A549 (cell line): ENCODE results near the gene GNRHR. TPM values are rescaled to one million over a fixed set of nuclear protein-coding genes. Genes with fewer than 3 reads are reported as not detected.

Experiments
- ATAC-seq, 2 experiments: fragments of 200-7000 bp in 1 of 2; fragments of >200 bp in 1 of 2; cut with Nextera tagmentation in 1 of 2; cut with Tn5 transposase in 1 of 2; 3 replicates each; pipeline versions ENCODE4 v1.8.0 to v1.9.1; 2018 to 2020; ENCODE audit warnings: mild to moderate bottlenecking in 1 of 2, moderate library complexity in 1 of 2
- CTCF ChIA-PET: fragments of 300-600 bp; sonication (Branson Sonifier 250); formaldehyde crosslinking; extraction: SDS; loops from one replicate; lab custom pipeline; 2021; ENCODE audit warnings: antibody characterized with exemption, inconsistent platforms; lab: Yijun Ruan, JAX
- POLR2A ChIA-PET: fragments of 350-600 bp; formaldehyde crosslinking; extraction: SDS; loops from one replicate; lab custom pipeline; 2021; ENCODE audit warnings: antibody characterized with exemption, inconsistent platforms; lab: Yijun Ruan, JAX
- DNase-seq, 2 experiments: peaks; one replicate each; pipeline versions ENCODE4 v3.0.0 to v3.0.0-alpha.2; 2011 to 2016; ENCODE audit warnings: low read depth in 1 of 2, low spot score in 1 of 2
- FAIRE-seq: peaks from 2 replicates; lab custom pipeline; 2011; peaks lifted over from hg19 to GRCh38; lab: Jason Lieb, UNC
- H3K27ac ChIP-seq, 2 experiments: fragments of >200 bp; sonication (Bioruptor Twin); formaldehyde crosslinking; 3 replicates each; pipeline ENCODE4 v1.5.1; 2016 to 2017
- H3K4me1 ChIP-seq: fragments of >200 bp; sonication (Bioruptor Twin); formaldehyde crosslinking; 3 replicates; pipeline ENCODE4 v1.6.1; 2016
- H3K4me2 ChIP-seq: fragments of >200 bp; sonication (Bioruptor Twin); formaldehyde crosslinking; 3 replicates; pipeline ENCODE4 v1.6.1; 2016
- H3K4me3 ChIP-seq: fragments of >200 bp; sonication (Bioruptor Twin); formaldehyde crosslinking; 3 replicates; pipeline ENCODE4 v1.5.1; 2016
- H3K9me3 ChIP-seq: fragments of >200 bp; sonication (Bioruptor Twin); formaldehyde crosslinking; 3 replicates; pipeline ENCODE4 v1.6.1; 2016
- BCL3 ChIP-seq: fragments of >200 bp; sonication (Bioruptor Twin); formaldehyde crosslinking; IDR thresholded peaks from 3 replicates; pipeline ENCODE4 v1.6.1; 2016
- CEBPB ChIP-seq, 2 experiments: fragments of >200 bp in 1 of 2; sonication (Bioruptor Twin) in 1 of 2; formaldehyde crosslinking in 1 of 2; IDR thresholded peaks; 2 replicates each; pipeline ENCODE4 v1.6.1; 2012 to 2016
- CHD2 ChIP-seq: fragments of 150-350 bp; IDR thresholded peaks from 2 replicates; pipeline ENCODE4 v1.6.1; 2014; ENCODE audit warnings: low read length; ENCODE audit not compliant: partially characterized antibody
- CHD4 ChIP-seq: fragments of 200-600 bp; sonication (generic); IDR thresholded peaks from 2 replicates; pipeline ENCODE4 v1.6.1; 2016; ENCODE audit warnings: antibody characterized with exemption, mild to moderate bottlenecking, borderline replicate concordance
- ELK1 ChIP-seq: fragments of 150-350 bp; IDR thresholded peaks from 2 replicates; pipeline ENCODE4 v1.6.1; 2014; ENCODE audit warnings: low read depth, mild to moderate bottlenecking, low read length
- EP300 ChIP-seq, 2 experiments: fragments of >200 bp; sonication (Bioruptor Twin); formaldehyde crosslinking; IDR thresholded peaks; 2 replicates in 1 of 2; 3 replicates in 1 of 2; pipeline ENCODE4 v1.6.1; 2016 to 2017
- ESRRA ChIP-seq: fragments of 150-350 bp; IDR thresholded peaks from 2 replicates; pipeline ENCODE4 v1.6.1; 2014; ENCODE audit warnings: mild to moderate bottlenecking, low read length, borderline replicate concordance
- FOXS1 ChIP-seq: fragments of 250-450 bp; sonication (Bioruptor Pico); IDR thresholded peaks from 2 replicates; pipeline ENCODE4 v1.5.0; 2020; ENCODE audit warnings: mild to moderate bottlenecking, moderate library complexity
- HEYL ChIP-seq: fragments of 250-450 bp; sonication (Bioruptor Pico); IDR thresholded peaks from 2 replicates; pipeline ENCODE4 v1.8.0; 2021; ENCODE audit warnings: mild to moderate bottlenecking, moderate library complexity
- HOXA7 ChIP-seq: fragments of 250-450 bp; sonication (Bioruptor Pico); IDR thresholded peaks from 2 replicates; pipeline ENCODE4 v1.5.0; 2020; ENCODE audit warnings: mild to moderate bottlenecking, moderate library complexity
- HOXB5 ChIP-seq: fragments of 250-450 bp; sonication (Bioruptor Pico); IDR thresholded peaks from 2 replicates; pipeline ENCODE4 v1.5.0; 2020; ENCODE audit warnings: mild to moderate bottlenecking, moderate library complexity
- KDM1A ChIP-seq: fragments of 200-600 bp; sonication (generic); IDR thresholded peaks from 2 replicates; pipeline ENCODE4 v1.6.1; 2016; ENCODE audit warnings: low read depth, mild to moderate bottlenecking
- KDM5A ChIP-seq: fragments of 200-600 bp; sonication (generic); IDR thresholded peaks from 2 replicates; pipeline ENCODE4 v1.6.1; 2016; ENCODE audit warnings: antibody characterized with exemption, mild to moderate bottlenecking
- MAFK ChIP-seq: fragments of 450-650 bp; IDR thresholded peaks from 2 replicates; pipeline ENCODE4 v1.6.1; 2014; ENCODE audit not compliant: partially characterized antibody
- MYC ChIP-seq: IDR thresholded peaks from 2 replicates; pipeline ENCODE4 v1.6.1; 2012; ENCODE audit warnings: mild to moderate bottlenecking, inconsistent platforms, low read length, improper control_type of control experiment, borderline replicate concordance
- NFE2L2 ChIP-seq: fragments of 150-350 bp; conservative IDR thresholded peaks from 2 replicates; pipeline ENCODE4 v1.6.1; 2014; ENCODE audit warnings: low read length
- POLR2A ChIP-seq: IDR thresholded peaks from 2 replicates; pipeline ENCODE4 v1.6.1; 2012; ENCODE audit warnings: mild to moderate bottlenecking, low read length
- POLR2AphosphoS2 ChIP-seq: conservative IDR thresholded peaks from 2 replicates; pipeline ENCODE4 v1.6.1; 2012; ENCODE audit warnings: low read length, improper control_type of control experiment, inconsistent platforms
- RARB ChIP-seq: fragments of 250-450 bp; sonication (Bioruptor Pico); IDR thresholded peaks from 2 replicates; pipeline ENCODE4 v1.8.0; 2021; ENCODE audit warnings: mild to moderate bottlenecking, moderate library complexity
- RCOR1 ChIP-seq: fragments of 150-350 bp; IDR thresholded peaks from 2 replicates; pipeline ENCODE4 v1.6.1; 2014; ENCODE audit warnings: antibody characterized with exemption, low read length, low read depth
- RNF2 ChIP-seq: fragments of 200-600 bp; sonication (generic); IDR thresholded peaks from 2 replicates; pipeline ENCODE4 v1.6.1; 2016; ENCODE audit warnings: low read depth, mild to moderate bottlenecking, antibody characterized with exemption, moderate library complexity, borderline replicate concordance
- SMC3 ChIP-seq: fragments of >200 bp; sonication (Bioruptor Twin); formaldehyde crosslinking; IDR thresholded peaks from 3 replicates; pipeline ENCODE4 v1.6.1; 2018; ENCODE audit warnings: inconsistent platforms
- SREBF2 ChIP-seq: fragments of 450-650 bp; IDR thresholded peaks from 2 replicates; pipeline ENCODE4 v1.6.1; 2014; ENCODE audit warnings: mild to moderate bottlenecking, moderate library complexity
- TP53 ChIP-seq: fragments of 250-450 bp; sonication (Bioruptor Pico); IDR thresholded peaks from 2 replicates; pipeline ENCODE4 v1.5.0; 2021; ENCODE audit warnings: mild to moderate bottlenecking, moderate library complexity
- USF2 ChIP-seq: fragments of 450-650 bp; IDR thresholded peaks from 2 replicates; pipeline ENCODE4 v1.6.1; 2014; ENCODE audit warnings: antibody characterized with exemption
- ZC3H11A ChIP-seq: fragments of 450-650 bp; IDR thresholded peaks from 2 replicates; pipeline ENCODE4 v1.6.1; 2014; ENCODE audit warnings: antibody characterized with exemption, mild to moderate bottlenecking
- ZNF302 ChIP-seq: fragments of 250-450 bp; sonication (Bioruptor Pico); IDR thresholded peaks from 2 replicates; pipeline ENCODE4 v1.9.0; 2021; ENCODE audit warnings: inconsistent platforms, mild to moderate bottlenecking, moderate library complexity
- ZSCAN20 ChIP-seq: fragments of 250-450 bp; sonication (Bioruptor Pico); IDR thresholded peaks from 2 replicates; pipeline ENCODE4 v1.8.0; 2022; ENCODE audit warnings: mild to moderate bottlenecking, moderate library complexity
- WGBS: methylation state at CpG from one replicate; pipeline ENCODE4 v1.1.6; 2017; ENCODE audit errors: missing lambda C conversion rate; 5-methylcytosine and 5-hydroxymethylcytosine counted together
- polyA plus RNA-seq, 4 experiments: library from polyadenylated mRNA; depleted of rRNA in 3 of 4; stranded (reverse); fragments of >200 nt; fragmentation: RNase III in 1 of 4; extraction: RNeasy Plus Mini Kit Qiagen cat#74134 plus additional on column Dnase treatment in 1 of 4; gene quantifications; 2 replicates in 3 of 4; 3 replicates in 1 of 4; pipeline ENCODE4 v1.2.3, GENCODE V29; 2011 to 2017

GNRHR gene
- polyA plus RNA-seq, 2 of the 4 experiments (the other 2 are of a cell fraction), result not detected

GRCh38 chr4:67743194-67743593, 11.0 kb downstream of the GNRHR start:
- Histone ChIP-seq H3K4me2 (no peak overlapping the region), H3K27ac (no peak overlapping the region), H3K9me3 (no peaks in the 10 kb centered on the region), H3K4me1 (no peaks in the 10 kb centered on the region)
- ATAC-seq (no peak), FAIRE-seq (no peak), DNase-seq (no peak)
- CTCF ChIA-PET, result no interaction called here
- TF ChIP-seq ZSCAN20 (CRISPR knock-in tag) (no peak), RNF2 (no peak), POLR2A (no peak), MAFK (no peak), HOXA7 (CRISPR knock-in tag) (no peak), ZNF302 (CRISPR knock-in tag) (no peak), HEYL (CRISPR knock-in tag) (no peak), USF2 (no peak), KDM5A (no peak), SREBF2 (no peak), NFE2L2 (no peak), SMC3 (no peak), CHD4 (no peak), ELK1 (no peak), RARB (CRISPR knock-in tag) (no peak), KDM1A (no peak), EP300 (IDR thresholded peaks at IDR 0.05) (no peak), ZC3H11A (no peak), RCOR1 (no peak), HOXB5 (CRISPR knock-in tag) (no peak)
- TF ChIP-seq, all 56 proteins: peak for 0
- no peak overlapping the region for H3K4me3 ChIP-seq
- WGBS, result 95% methylated on average over 3 of the region's 3 CpGs
- POLR2A ChIA-PET, result no interaction called here

- Histone ChIP-seq H3K4me2 (no peak overlapping the region), H3K4me1 (no peaks in the 10 kb centered on the region), H3K27ac (no peak overlapping the region), H3K4me3 (no peak overlapping the region), H3K9me3 (no peaks in the 10 kb centered on the region)
- POLR2A ChIA-PET, result no interaction called here
- ATAC-seq (no peak), FAIRE-seq (no peak), DNase-seq (no peak)
- TF ChIP-seq KDM1A (no peak), POLR2AphosphoS2 (no peak), HOXA7 (CRISPR knock-in tag) (no peak), CEBPB (IDR thresholded peaks at IDR 0.05) (no peak), ESRRA (no peak), ELK1 (no peak), MYC (no peak), HEYL (CRISPR knock-in tag) (no peak), SREBF2 (no peak), BCL3 (no peak), KDM5A (no peak), ZSCAN20 (CRISPR knock-in tag) (no peak), MAFK (no peak), CHD2 (no peak), TP53 (no peak), FOXS1 (CRISPR knock-in tag) (no peak)
- WGBS, result 94% methylated on average over 1 of the region's 1 CpG
- CTCF ChIA-PET, result interaction anchor here (0.8 kb wide), 1 partner anchor 10 kb away, joined by 3 read pairs; no protein-coding TSS in a partner anchor
These were observed 17.9 kb downstream of the GNRHR start for GRCh38 chr4:67736262-67736661.
